Kidney (tissue), 14 donors: ENCODE results near the gene IFI27L1. TPM values are rescaled to one million over a fixed set of nuclear protein-coding genes. Genes with fewer than 3 reads are reported as not detected.
A peak's percentile ranks its signal among the peaks of the same experiment; 100 is the strongest.

ENCODE experiments used
- DNase-seq, 5 donors: peaks; one replicate each; pipeline ENCODE4 v3.0.0-alpha.2; 2013 to 2020
- FAIRE-seq: peaks from 2 replicates; lab custom pipeline; 2012; peaks lifted over from hg19 to GRCh38; lab: Jason Lieb, UNC
- H3K27ac ChIP-seq, 2 donors: one replicate each; pipeline ENCODE4 v1.7.0; 2013; ENCODE audit warnings: low read depth in 2 of 2, low read length in 2 of 2, inconsistent platforms in 1 of 2
- H3K27me3 ChIP-seq: one replicate; pipeline ENCODE4 v1.7.1; 2013; ENCODE audit warnings: low read length, inconsistent platforms; ENCODE audit not compliant: control insufficient read depth, insufficient read depth
- H3K36me3 ChIP-seq, 3 donors: one replicate each; pipeline versions ENCODE4 v1.7.0 to v1.7.1; 2013; ENCODE audit warnings: low read length in 3 of 3, control low read depth in 1 of 3, inconsistent platforms in 1 of 3; ENCODE audit not compliant: insufficient read depth in 3 of 3, control insufficient read depth in 2 of 3
- H3K4me1 ChIP-seq, 3 donors: one replicate each; pipeline versions ENCODE4 v1.7.0 to v1.7.1; 2013; ENCODE audit warnings: low read length in 3 of 3, inconsistent platforms in 1 of 3, low read depth in 1 of 3; ENCODE audit not compliant: control insufficient read depth in 2 of 3, insufficient read depth in 2 of 3
- H3K4me3 ChIP-seq, 3 donors: one replicate each; pipeline versions ENCODE4 v1.7.0 to v1.8.1; 2013; ENCODE audit warnings: low read length in 3 of 3, control low read depth in 1 of 3, inconsistent platforms in 1 of 3
- H3K9ac ChIP-seq, 3 donors: one replicate each; pipeline versions ENCODE4 v1.7.0 to v1.7.1; 2013; ENCODE audit warnings: low read length in 3 of 3, control low read depth in 1 of 3, inconsistent platforms in 1 of 3
- H3K9me3 ChIP-seq, 3 donors: one replicate each; pipeline versions ENCODE4 v1.7.0 to v1.7.1; 2013; ENCODE audit warnings: low read length in 3 of 3, control low read depth in 1 of 3, inconsistent platforms in 1 of 3; ENCODE audit not compliant: control insufficient read depth in 2 of 3, insufficient read depth in 1 of 3
- CTCF ChIP-seq: IDR thresholded peaks from 3 replicates; pipeline ENCODE4 v1.5.1; 2012; ENCODE audit warnings: mild to moderate bottlenecking, moderate library complexity, borderline replicate concordance; ENCODE audit not compliant: insufficient read depth; ENCODE audit errors: extremely low read depth
- intact Hi-C: fragments of 100-400 bp; cut with DNase I; formaldehyde crosslinking; loops from one replicate; pipeline ENCODE4 v1.11.1; 2022
- polyA plus RNA-seq: library from polyadenylated mRNA; stranded (reverse); fragments of 350-450 nt; fragmentation: Illumina TruSeq; extraction: RNeasy Lipid Tissue Mini Kit (QIAGEN cat#74804); gene quantifications from one replicate; pipeline ENCODE4 v1.2.3, GENCODE V29; 2014; ENCODE audit warnings: low read depth, low replicate concordance; ENCODE audit not compliant: insufficient read depth
- total RNA-seq: library from RNA; stranded (reverse); fragmentation: NEBNext Ultra II Directional; extraction: Animal tissue kit (Norgen Biotek cat#: 25700); gene quantifications from one replicate; pipeline ENCODE4 v1.2.1, GENCODE V29; 2021
- donor health status: control.
- donor health status: control.
- donor health status: control.
- donor health status: control.
- donor health status: control.
- donor health status: DM: yes; HTN: yes; CAD: no.
- donor health status: Normal renal cell carcinoma (clear cell type).

Gene IFI27L1
- total and polyA plus RNA-seq, 2 donors from 2014 or later: 22.5 to 30.6 TPM

DNA sequence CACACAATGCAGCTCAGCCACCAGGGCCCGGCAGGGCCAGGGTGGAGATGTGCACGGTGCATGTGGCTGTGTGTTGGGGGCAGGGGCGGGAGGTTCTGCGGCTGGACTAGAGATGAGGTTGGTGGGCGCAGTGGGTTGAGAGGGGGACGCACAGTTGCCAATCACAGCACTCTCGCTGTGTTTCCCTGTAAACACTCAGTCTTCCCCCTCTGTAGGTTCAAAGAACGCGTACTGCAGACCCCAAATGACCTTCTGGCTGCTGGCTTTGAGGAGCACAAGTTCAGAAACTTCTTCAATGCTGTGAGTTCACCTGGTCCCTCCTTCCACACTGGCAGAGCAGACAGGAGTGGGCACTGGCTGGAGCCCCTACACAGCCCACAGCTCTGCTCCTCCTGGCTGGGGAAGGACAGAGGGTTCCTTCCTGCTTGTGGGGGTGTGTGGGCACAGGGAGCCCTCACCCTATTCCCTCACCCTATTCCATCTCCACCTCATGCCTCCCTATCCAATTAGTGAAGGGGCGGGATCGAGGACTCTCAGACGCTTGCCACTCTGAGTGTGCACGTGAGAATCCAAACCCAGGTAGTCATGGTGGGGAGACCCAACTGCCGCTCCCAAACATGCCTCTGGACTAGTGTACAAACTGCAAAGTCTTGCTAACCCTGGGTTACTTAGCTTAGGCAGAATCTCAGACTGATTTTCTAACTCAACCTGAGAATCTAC is 37.2 kb upstream of the IFI27L1 start:
- no peak overlapping the region for H3K27ac ChIP-seq
- no peaks in the 10 kb centered on the region for H3K27me3 ChIP-seq
- intact Hi-C loops: no loop called here
- no peak for FAIRE-seq
- no peaks in the 10 kb centered on the region for H3K4me1 ChIP-seq
- DNase-seq: peak in 1 of 5 donors; percentile 20
- H3K9ac ChIP-seq: no peak overlapping the region
- no peak overlapping the region for H3K4me3 ChIP-seq
- H3K9me3 ChIP-seq: no peaks in the 10 kb centered on the region
- no peak for TF ChIP-seq CTCF
- peaks cover 0 to 26% (median 21%) of the 10 kb centered on the region in 3 donors for H3K36me3 ChIP-seq

DNA sequence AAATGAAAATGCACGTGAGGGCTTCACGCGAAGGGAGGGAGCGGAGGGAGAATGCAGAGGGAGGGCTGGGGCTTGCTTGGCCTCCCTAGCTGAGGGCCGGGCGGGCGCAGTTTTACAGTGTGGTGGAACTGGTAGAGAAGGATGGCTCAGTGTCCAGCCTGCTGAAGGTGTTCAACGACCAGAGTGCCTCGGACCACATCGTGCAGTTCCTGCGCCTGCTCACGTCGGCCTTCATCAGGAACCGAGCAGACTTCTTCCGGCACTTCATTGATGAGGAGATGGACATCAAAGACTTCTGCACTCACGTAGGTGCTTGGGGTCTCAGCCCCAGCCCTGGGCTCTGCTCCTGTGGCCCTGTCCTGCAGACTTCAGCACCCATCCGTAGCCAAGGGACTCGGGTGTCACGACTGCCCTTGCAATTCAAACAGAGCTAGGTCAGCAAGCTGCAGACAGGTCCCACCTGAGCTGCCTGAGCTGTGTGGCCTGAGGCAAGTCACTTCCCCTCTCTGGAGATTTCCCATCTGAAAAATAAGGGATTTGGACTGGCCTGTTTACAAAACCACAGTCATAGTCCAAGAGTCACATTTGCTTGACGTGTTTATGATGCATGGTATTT is 36.5 kb upstream of the IFI27L1 start:
- DNase-seq: peak in 1 of 5 donors; percentile 20
- H3K36me3 ChIP-seq: peaks cover 0 to 33% (median 26%) of the 10 kb centered on the region in 3 donors
- intact Hi-C loops: no loop called here

DNA sequence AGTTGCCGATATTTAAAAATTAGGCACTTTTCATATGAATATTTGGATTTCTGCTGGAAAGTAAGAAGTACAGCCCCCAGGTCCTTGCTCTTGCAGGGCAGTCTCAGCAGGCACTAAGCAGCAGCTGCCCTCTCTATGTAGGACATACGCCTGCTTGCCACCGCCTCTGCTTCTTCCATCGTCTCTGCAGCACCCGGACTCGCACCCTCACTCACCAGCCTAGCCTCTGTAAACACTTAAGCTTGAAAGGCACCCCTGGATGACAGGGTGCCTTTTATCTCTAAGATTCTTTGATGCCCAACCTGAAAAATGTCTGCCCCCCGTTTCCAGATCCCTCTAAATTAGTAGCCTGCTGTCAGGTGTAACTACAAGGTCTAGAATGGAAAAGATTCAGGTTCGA is 36.0 kb upstream of the IFI27L1 start:
- Histone ChIP-seq H3K36me3 (peaks cover 3 to 38% (median 29%) of the 10 kb centered on the region in 3 donors), H3K4me3 (no peak overlapping the region), H3K4me1 (peaks cover 0 to under 1% (median 0%) of the 10 kb centered on the region in 3 donors), H3K9ac (no peak overlapping the region), H3K9me3 (no peaks in the 10 kb centered on the region), H3K27me3 (no peaks in the 10 kb centered on the region), H3K27ac (no peak overlapping the region)
- FAIRE-seq (no peak), DNase-seq (peak in 1 of 5 donors; percentile 15)
- intact Hi-C loops: no loop called here
- TF ChIP-seq CTCF: no peak

More for the DNA sequence above, 36.5 kb upstream of the IFI27L1 start:
- no peak for TF ChIP-seq CTCF
- H3K4me1 ChIP-seq: no peaks in the 10 kb centered on the region
- no peak overlapping the region for H3K4me3 ChIP-seq
- H3K9me3 ChIP-seq: no peaks in the 10 kb centered on the region
- no peaks in the 10 kb centered on the region for H3K27me3 ChIP-seq
- FAIRE-seq: no peak
- no peak overlapping the region for H3K9ac ChIP-seq
- no peak overlapping the region for H3K27ac ChIP-seq
